GM19193 (cell line): ENCODE measurements around the gene NFX1.

Source experiments
- POLR2A ChIP-seq: IDR thresholded peaks from 4 replicates; pipeline ENCODE4 v1.6.1; 2011; ENCODE audit not compliant: insufficient read depth, insufficient read length; ENCODE audit errors: extremely low read depth

The NFX1 gene

GRCh38 chr9:33290247-33291030, at the start of gene NFX1:
Gene NFX1 (plus strand): TSS chr9:33290516. CDS start chr9:33290573, 57 bp downstream.
- peak; percentile 97 for TF ChIP-seq POLR2A

- no peak for TF ChIP-seq POLR2A
Observed at GRCh38 chr9:33241298-33241697, 49.0 kb upstream of the NFX1 start.

GRCh38 chr9:33242609-33243134, 47.6 kb upstream of the NFX1 start:
- TF ChIP-seq POLR2A: no peak

- TF ChIP-seq POLR2A: no peak
Observed at GRCh38 chr9:33244137-33244784, 46.1 kb upstream of the NFX1 start.

- TF ChIP-seq POLR2A: no peak
Observed at GRCh38 chr9:33245341-33245740, 45.0 kb upstream of the NFX1 start.

GRCh38 chr9:33246269-33246860, 44.0 kb upstream of the NFX1 start:
- TF ChIP-seq POLR2A: no peak

- TF ChIP-seq POLR2A: no peak
Observed at GRCh38 chr9:33248606-33249005, 41.7 kb upstream of the NFX1 start.

GRCh38 chr9:33249087-33249658, 41.1 kb upstream of the NFX1 start:
- TF ChIP-seq POLR2A: no peak

- no peak for TF ChIP-seq POLR2A
Observed at GRCh38 chr9:33249983-33250382, 40.3 kb upstream of the NFX1 start.

- no peak for TF ChIP-seq POLR2A
Observed at GRCh38 chr9:33250458-33250995, 39.8 kb upstream of the NFX1 start.

- no peak for TF ChIP-seq POLR2A
Observed at GRCh38 chr9:33254211-33254610, 36.1 kb upstream of the NFX1 start.

GRCh38 chr9:33255014-33255413, 35.3 kb upstream of the NFX1 start:
- TF ChIP-seq POLR2A: no peak

GRCh38 chr9:33255471-33255870, 34.8 kb upstream of the NFX1 start:
- no peak for TF ChIP-seq POLR2A

- no peak for TF ChIP-seq POLR2A
Observed at GRCh38 chr9:33256236-33256635, 34.1 kb upstream of the NFX1 start.

- no peak for TF ChIP-seq POLR2A
Observed at GRCh38 chr9:33257276-33257675, 33.0 kb upstream of the NFX1 start.
